Astrocyte of the spinal cord (primary cell): ENCODE results near the gene TMPRSS13.

Experiments used
- DNase-seq: peaks from one replicate; pipeline ENCODE4 v3.0.0; 2011; ENCODE audit warnings: low read depth, low spot score
- H3K4me3 ChIP-seq: 2 replicates; pipeline ENCODE4 v1.5.1; 2011; ENCODE audit warnings: low read depth, mild to moderate bottlenecking, low read length, moderate library complexity
- CTCF ChIP-seq: IDR thresholded peaks from 2 replicates; pipeline ENCODE4 v1.5.1; 2012; ENCODE audit warnings: low read depth, mild to moderate bottlenecking, low read length, inconsistent platforms
- in situ Hi-C: cut with HindIII; loops from 2 replicates; pipeline ENCODE4 v1.10.0; 2017; ENCODE audit warnings: low sequenced_read_pairs

Gene TMPRSS13

GRCh38 chr11:117892651-117893050, 36.6 kb downstream of the TMPRSS13 start:
- TF ChIP-seq CTCF = no peak
- in situ Hi-C loops = no loop called here
- H3K4me3 ChIP-seq = no peak overlapping the region
- DNase-seq = no peak

- no peak for DNase-seq
- in situ Hi-C loops = no loop called here
- H3K4me3 ChIP-seq = no peak overlapping the region
- no peak for TF ChIP-seq CTCF
These were observed 37.8 kb downstream of the TMPRSS13 start for GRCh38 chr11:117891362-117891761.

- no peak for DNase-seq
- no peak for TF ChIP-seq CTCF
- in situ Hi-C loops = no loop called here
- H3K4me3 ChIP-seq = no peak overlapping the region
These were observed 41.0 kb downstream of the TMPRSS13 start for GRCh38 chr11:117888139-117888566.

GRCh38 chr11:117887431-117888138, 41.6 kb downstream of the TMPRSS13 start:
- in situ Hi-C loops = no loop called here
- no peak for TF ChIP-seq CTCF
- no peak for DNase-seq
- no peak overlapping the region for H3K4me3 ChIP-seq

- H3K4me3 ChIP-seq = no peak overlapping the region
- DNase-seq = peak; percentile 11
- in situ Hi-C loops = no loop called here
- no peak for TF ChIP-seq CTCF
These were observed 43.4 kb downstream of the TMPRSS13 start for GRCh38 chr11:117885777-117886176.

- no peak overlapping the region for H3K4me3 ChIP-seq
- in situ Hi-C loops = no loop called here
- TF ChIP-seq CTCF = no peak
- DNase-seq = peak; percentile 24
These were observed 44.2 kb downstream of the TMPRSS13 start for GRCh38 chr11:117884994-117885393.
